ENCODE results near the gene FAM210A. TPM values are rescaled to one million over a fixed set of nuclear protein-coding genes. Genes with fewer than 3 reads are reported as not detected.

FAM210A gene
- total RNA-seq, 1 donor from 2014 or later = 19.6 TPM

GRCh38 chr18:13635046-13635445 is 91.3 kb downstream of the FAM210A start:
- no peak overlapping the region for H3K27ac Mint-ChIP-seq (ENCODE audit: unreplicated experiment)
- H3K9me3 Mint-ChIP-seq (ENCODE audit: low read depth) = no peaks in the 10 kb centered on the region
- H3K4me1 Mint-ChIP-seq (ENCODE audit: low read depth) = peaks cover 3% of the 10 kb centered on the region
- TF ChIP-seq, protein P1, sequence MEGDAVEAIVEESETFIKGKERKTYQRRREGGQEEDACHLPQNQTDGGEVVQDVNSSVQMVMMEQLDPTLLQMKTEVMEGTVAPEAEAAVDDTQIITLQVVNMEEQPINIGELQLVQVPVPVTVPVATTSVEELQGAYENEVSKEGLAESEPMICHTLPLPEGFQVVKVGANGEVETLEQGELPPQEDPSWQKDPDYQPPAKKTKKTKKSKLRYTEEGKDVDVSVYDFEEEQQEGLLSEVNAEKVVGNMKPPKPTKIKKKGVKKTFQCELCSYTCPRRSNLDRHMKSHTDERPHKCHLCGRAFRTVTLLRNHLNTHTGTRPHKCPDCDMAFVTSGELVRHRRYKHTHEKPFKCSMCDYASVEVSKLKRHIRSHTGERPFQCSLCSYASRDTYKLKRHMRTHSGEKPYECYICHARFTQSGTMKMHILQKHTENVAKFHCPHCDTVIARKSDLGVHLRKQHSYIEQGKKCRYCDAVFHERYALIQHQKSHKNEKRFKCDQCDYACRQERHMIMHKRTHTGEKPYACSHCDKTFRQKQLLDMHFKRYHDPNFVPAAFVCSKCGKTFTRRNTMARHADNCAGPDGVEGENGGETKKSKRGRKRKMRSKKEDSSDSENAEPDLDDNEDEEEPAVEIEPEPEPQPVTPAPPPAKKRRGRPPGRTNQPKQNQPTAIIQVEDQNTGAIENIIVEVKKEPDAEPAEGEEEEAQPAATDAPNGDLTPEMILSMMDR (IDR thresholded peaks at IDR 0.05) = no peak
- peaks cover 3% of the 10 kb centered on the region for H3K36me3 Mint-ChIP-seq (ENCODE audit: low read depth)
- no peak for DNase-seq (ENCODE audit: low spot score)
- no peaks in the 10 kb centered on the region for H3K27me3 Mint-ChIP-seq (ENCODE audit: low read depth)
- no peak overlapping the region for H3K4me3 Mint-ChIP-seq (ENCODE audit: unreplicated experiment)

- Mint-ChIP-seq H3K27ac (ENCODE audit: unreplicated experiment) (no peak overlapping the region), H3K27me3 (ENCODE audit: low read depth) (no peaks in the 10 kb centered on the region), H3K9me3 (ENCODE audit: low read depth) (no peaks in the 10 kb centered on the region), H3K4me3 (ENCODE audit: unreplicated experiment) (no peak overlapping the region), H3K36me3 (ENCODE audit: low read depth) (peaks cover 3% of the 10 kb centered on the region), H3K4me1 (ENCODE audit: low read depth) (peaks cover 12% of the 10 kb centered on the region)
- TF ChIP-seq, protein P1 (IDR thresholded peaks at IDR 0.05) = no peak
- no peak for DNase-seq (ENCODE audit: low spot score)
Observed at GRCh38 chr18:13633700-13634099, 92.7 kb downstream of the FAM210A start.

GRCh38 chr18:13630716-13631268 is 95.6 kb downstream of the FAM210A start:
- H3K36me3 Mint-ChIP-seq (ENCODE audit: low read depth) = peaks cover 6% of the 10 kb centered on the region
- TF ChIP-seq, protein P1 (IDR thresholded peaks at IDR 0.05) = no peak
- no peak for DNase-seq (ENCODE audit: low spot score)
- H3K9me3 Mint-ChIP-seq (ENCODE audit: low read depth) = no peaks in the 10 kb centered on the region
- H3K4me1 Mint-ChIP-seq (ENCODE audit: low read depth) = peaks cover 12% of the 10 kb centered on the region
- no peak overlapping the region for H3K4me3 Mint-ChIP-seq (ENCODE audit: unreplicated experiment)
- H3K27me3 Mint-ChIP-seq (ENCODE audit: low read depth) = no peaks in the 10 kb centered on the region
- no peak overlapping the region for H3K27ac Mint-ChIP-seq (ENCODE audit: unreplicated experiment)

GRCh38 chr18:13629841-13630715 is 96.3 kb downstream of the FAM210A start:
- Mint-ChIP-seq H3K4me1 (ENCODE audit: low read depth) (peaks cover 12% of the 10 kb centered on the region), H3K9me3 (ENCODE audit: low read depth) (no peaks in the 10 kb centered on the region), H3K27me3 (ENCODE audit: low read depth) (no peaks in the 10 kb centered on the region), H3K4me3 (ENCODE audit: unreplicated experiment) (no peak overlapping the region), H3K36me3 (ENCODE audit: low read depth) (peaks cover 6% of the 10 kb centered on the region), H3K27ac (ENCODE audit: unreplicated experiment) (peak overlapping the region; percentile 75)
- no peak for DNase-seq (ENCODE audit: low spot score)
- TF ChIP-seq, protein P1 (IDR thresholded peaks at IDR 0.05) = peak; percentile 92

DNA sequence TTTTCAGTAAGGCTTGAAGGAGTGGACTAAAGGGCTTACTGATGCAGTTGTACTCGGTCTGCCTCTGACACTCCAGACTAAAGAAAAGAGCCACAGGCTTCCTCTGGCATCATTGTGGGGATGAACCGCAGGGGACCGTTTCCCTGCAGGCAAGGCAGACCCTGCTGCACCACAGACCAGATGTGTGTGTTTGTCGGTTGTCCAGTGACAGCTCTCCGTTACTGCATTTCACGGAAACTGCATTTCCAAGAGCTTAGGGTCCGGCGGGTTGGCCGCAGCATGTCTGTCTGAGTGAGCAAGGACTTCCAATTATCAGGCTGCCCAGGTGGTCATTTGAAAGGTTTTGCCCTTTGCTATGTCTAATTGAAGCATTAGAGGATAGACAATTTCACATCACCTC is 98.1 kb downstream of the FAM210A start:
- no peaks in the 10 kb centered on the region for H3K9me3 Mint-ChIP-seq (ENCODE audit: low read depth)
- no peak overlapping the region for H3K4me3 Mint-ChIP-seq (ENCODE audit: unreplicated experiment)
- H3K4me1 Mint-ChIP-seq (ENCODE audit: low read depth) = peaks cover 12% of the 10 kb centered on the region
- TF ChIP-seq, protein P1 (IDR thresholded peaks at IDR 0.05) = no peak
- peaks cover 7% of the 10 kb centered on the region for H3K36me3 Mint-ChIP-seq (ENCODE audit: low read depth)
- H3K27me3 Mint-ChIP-seq (ENCODE audit: low read depth) = no peaks in the 10 kb centered on the region
- no peak overlapping the region for H3K27ac Mint-ChIP-seq (ENCODE audit: unreplicated experiment)
- no peak for DNase-seq (ENCODE audit: low spot score)
